ENCODE results near the gene FBXO5.
"Not testable (repeated sequence)": the region's sequence is repeated elsewhere in the genome, so short reads cannot be mapped to it uniquely, and the experiment has no call there.

The FBXO5 gene

DNA sequence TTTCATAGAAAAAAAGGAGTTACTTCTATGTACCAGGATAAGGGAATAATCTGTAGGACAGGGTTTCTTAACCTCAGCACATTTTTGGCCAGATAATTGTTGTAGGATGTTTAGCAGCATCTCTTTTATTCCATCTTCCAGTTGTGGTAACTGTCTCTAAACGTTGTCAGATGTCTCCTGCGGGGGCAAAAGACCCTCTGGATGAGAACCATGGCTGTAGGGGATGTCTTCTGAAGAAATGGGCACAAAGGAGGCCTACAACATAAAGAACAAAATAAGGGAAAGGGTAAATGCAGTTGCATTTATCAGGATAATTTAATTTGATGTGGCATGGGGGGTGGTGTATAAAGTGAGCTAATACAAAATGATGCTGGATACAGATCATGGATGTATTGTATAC is 4.1 kb upstream of the FBXO5 start:
- DNase-seq: no peak

DNA sequence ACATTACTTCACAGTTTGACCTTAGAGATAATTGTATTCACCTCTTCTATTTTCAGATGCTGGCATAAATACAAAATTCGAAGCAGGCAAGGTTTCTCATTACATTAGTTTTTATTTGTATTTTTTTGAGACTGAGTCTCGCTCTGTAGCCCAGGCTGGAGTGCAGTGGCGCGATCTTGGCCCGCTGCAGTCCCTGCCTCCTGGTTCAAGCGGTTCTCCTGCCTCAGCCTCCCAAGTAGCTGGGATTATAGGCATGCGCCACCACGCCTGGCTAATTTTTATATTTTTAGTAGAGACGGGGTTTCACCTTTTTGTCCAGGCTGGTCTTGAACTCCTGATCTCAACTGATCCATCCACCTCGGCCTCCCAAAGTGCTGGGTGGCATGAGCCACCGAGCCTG is 2.5 kb upstream of the FBXO5 start:
- DNase-seq: not testable (repeated sequence)

DNA sequence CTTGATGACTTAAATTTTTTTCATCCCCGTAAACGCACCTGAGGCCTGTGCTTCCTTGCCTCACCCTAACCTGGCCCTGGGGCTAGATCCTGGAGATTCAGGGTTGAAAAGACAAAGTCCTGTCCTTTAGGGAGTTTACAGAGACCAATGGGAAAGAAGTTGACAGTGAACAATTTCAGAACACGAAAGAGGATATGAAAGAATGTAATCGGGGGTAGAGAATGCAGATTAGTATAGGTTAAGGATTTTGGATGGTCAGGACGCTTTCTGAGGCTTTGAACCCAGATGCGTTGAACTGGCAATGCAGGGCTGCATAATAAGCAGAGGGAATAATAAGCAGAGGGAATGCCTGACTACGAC is 1.7 kb upstream of the FBXO5 start:
- DNase-seq: no peak

DNA sequence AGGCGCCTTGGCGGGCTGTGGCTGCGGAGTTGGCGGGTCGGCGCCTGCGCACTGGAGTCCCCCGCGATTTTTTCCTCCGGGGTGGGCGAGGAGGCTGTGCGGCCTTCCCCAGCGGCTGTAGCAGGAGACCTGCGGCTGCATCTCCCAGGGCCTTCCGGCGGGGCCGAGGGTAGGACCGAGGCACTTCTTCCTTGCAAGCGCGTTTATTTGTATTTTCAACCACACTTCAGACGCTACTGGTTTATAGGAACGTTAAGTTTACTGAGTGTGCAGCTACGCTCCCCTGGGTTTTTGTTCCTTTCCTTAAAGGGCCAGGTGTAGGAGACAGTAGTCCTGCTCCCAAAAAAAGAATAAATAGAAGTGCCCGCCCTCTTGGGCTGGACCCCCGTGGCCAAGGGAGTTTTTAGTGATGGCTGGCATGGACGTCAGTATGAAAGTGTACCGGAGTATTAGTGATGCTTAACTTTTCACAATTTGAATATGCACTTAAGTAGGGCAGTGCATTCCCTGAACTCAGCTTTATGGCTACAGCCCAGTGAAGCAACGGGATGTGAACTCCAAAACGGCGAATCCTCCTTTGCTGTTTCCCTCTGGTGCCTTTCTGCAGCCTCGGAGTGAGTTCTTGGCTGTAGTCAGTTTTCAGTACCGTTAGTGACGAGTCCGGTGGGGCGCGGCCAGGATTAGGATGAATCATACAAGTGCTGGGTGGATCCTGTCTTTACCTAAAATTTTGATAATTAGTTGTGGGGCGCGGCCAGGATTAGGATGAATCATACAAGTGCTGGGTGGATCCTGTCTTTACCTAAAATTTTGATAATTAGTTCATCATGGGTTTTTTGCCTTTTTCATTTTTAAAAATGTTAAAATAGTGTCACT is 1.0 kb upstream of the FBXO5 start:
- DNase-seq: no peak

DNA sequence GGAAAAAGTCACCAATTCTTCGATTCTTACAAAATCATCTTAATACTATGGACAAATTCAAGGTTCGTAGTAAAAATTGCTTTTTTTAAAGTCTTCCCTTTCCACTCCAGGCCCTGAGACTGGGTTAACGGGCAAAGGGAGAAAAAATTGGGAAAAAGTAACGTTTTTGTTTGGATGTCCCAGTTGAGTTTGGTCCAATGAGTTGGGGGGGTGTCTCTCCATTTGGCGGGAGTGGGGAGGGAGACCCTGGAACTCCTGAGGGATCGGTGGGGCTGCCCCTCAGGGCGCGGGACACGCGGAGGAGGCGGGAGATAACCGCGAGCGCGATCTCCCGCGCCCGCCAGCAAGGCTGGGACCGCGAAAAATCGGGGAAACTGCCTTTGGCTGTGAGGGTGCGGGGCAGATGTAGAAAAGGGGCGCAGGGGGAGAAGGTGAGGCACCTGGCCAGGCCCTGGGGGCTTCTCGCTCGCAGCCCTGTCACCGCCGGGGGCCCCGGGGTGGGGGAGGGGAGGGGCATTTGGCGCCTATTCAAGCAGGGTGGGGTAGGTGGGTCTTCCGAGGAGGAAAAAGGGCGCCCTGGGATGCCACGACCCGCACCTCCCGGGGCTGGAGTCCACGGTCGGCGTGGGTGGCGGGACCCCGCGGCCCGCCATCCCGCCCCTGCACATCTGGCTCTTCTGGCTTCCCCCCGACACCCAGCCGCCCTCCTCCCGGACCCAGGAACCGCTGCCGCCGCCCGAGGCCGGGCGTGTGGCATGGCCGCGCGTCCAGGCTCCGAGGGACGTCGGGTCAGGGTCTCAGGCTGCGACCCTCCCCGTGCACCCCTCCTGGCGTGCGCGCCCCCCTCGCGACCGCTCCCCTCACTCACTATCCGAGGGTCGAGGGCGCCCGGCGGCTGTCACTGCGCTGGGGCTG is 595 bp downstream of the FBXO5 start:
- no peak for DNase-seq

DNA sequence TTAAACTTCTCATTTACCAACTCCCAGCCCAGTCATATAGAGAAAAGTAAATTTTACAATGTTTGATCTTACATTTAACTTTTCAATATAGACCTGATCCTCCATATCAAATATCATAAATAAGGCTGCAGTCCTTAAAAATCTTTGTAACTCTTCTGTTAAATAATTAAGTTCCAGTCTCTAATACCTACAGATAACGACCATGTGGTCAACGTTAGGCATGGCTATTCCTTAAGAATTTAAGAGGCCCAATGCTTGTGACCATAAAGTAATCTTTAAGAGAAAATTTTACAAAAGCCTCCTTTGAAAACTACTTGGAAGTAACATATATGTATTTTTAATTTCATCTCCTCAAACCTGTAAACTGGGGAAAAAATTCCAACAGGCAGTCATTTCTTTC is 1.6 kb downstream of the FBXO5 start:
- no peak for DNase-seq

DNA sequence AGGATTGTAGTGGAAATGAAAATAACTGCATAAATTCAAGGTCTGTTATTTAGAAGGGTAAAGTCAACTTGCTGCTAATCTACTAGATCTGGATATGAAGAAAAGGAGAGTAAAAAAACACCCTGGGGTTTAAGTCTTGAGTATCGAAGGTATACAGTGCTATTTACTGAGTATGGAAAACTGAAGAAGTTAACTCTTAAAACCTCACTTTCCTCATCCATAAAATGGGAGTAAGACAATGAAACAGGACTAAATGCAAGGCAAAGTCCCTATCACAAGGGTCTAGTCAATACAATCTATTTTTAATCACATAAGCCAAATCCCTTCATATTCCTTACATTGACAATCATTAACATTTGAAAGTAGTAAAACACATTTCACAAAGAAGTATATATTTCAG is 2.2 kb downstream of the FBXO5 start:
- DNase-seq: no peak

DNA sequence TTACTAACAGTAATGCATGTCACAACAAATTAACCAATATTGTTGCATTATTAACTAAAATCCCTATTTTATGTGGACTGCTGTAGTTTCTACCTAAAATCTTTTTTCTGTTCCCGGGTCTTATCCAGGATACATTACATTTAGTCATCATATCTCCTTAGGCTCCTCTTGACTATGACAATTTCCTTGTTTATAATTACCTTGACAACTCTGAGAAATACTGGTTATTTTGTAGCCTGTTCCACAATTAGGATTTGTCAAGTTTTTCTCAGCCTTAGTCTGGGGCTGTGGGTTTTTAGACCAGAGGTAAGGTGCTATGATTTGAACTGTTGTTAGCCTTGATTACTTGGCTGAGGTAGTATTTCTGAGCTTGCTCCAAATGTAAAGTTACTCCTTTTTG is 3.7 kb downstream of the FBXO5 start:
- no peak for DNase-seq

DNA sequence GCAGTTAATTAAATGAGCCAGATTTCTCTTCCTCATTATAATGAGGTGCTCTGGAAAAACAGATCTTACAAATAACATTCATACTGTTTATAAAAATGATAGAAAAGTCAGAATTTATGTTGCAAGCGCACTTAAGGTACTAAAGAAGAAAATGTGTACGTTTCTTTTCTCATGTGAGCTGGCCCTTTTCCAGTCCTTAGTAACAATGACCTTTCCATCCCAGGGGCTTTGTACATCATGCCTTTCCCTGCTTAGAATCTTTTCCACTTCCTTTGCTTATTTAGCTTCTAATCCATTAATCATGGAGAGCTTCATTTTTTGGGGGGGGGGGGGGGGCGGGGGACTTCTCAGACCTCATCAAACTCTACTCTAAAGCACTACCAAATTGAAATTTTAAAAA is 4.8 kb downstream of the FBXO5 start:
- no peak for DNase-seq

DNA sequence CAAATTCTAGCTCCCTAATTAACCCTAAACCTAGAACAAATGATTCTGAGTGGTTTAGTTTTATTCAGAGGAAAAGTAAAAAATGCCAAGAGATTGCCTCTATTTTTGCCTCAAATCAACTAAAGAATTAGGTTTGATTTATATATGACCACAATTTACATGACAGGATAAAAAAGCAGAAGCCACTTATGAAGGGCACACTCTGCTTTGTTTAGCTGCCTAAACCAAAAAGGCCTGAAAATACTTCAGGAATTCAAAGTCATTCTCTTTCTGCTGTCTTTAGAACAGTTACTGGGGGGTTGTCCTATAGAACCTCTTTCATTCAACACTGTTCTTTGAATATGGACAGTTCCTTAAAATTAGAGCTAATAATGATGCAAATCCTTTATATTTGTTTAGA is 5.3 kb downstream of the FBXO5 start:
- no peak for DNase-seq

DNA sequence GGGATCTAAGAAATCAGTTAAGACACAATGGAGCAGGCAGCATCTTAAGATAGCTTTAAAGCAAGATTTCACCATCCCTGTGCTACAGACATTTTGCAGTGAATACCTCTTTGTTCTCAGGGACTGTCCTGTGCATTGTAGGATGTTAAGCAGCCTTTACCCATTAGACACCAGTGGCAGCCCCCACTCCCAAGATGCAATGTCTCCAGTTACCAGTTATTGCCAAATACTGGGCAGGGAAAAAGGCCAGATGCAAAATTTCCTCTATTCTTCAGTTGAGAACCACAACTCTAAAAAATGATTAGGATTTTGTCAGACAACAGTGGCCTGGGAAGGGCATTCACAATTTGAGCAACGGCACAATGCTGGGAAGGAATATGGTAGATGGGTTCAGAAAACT is 6.1 kb downstream of the FBXO5 start:
- DNase-seq: no peak

DNA sequence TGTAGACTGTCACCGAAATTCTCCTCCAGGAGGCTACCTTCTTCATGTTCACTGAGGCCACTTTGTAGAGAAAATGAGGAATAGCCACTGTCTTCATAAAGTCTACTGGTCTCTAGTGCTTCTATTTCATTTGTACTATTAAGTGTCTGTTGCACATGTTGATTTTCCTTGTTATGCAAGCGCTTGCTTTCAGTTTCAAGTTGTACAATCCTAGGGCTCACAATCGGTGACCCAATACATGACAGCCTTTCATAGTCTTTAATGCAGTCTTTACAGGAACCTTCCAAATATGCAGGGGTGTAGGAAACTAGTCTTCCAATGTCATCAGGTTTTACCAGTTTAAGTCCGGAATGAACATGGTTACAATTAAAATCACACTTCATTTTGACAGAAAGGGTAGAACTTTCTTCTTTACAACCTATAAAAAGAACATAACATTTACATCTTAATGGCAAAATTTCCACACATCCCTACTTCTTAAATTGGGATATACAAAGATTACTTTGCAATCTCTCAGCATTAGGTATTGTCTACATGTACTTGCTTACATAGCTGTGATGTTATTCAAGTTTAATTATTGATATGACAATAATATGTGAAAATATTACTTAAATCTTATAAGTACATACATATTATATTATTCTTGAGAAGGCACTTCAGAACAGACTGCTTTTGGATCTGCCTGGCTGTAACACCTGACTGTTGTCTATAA is 7.5 kb downstream of the FBXO5 start:
- no peak for DNase-seq

DNA sequence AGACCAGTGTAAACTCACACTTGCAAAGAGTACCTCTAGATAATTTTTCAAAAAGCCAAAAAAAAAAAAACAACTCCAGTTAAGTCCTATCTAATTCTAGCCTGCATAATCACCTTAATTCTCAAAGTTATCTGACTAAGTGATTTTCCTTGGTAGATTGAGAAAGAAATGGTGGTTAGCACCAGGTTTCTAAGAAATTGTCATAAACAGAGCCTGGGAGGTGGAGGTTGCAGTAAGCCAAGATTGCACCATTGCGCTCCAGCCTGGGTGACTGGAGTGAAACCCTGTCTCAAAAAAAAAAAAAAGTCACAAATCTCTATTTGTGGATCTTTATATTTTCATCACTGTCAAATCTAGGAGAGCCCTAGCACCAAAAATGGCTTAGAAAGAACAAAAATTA is 8.9 kb downstream of the FBXO5 start:
- no peak for DNase-seq

DNA sequence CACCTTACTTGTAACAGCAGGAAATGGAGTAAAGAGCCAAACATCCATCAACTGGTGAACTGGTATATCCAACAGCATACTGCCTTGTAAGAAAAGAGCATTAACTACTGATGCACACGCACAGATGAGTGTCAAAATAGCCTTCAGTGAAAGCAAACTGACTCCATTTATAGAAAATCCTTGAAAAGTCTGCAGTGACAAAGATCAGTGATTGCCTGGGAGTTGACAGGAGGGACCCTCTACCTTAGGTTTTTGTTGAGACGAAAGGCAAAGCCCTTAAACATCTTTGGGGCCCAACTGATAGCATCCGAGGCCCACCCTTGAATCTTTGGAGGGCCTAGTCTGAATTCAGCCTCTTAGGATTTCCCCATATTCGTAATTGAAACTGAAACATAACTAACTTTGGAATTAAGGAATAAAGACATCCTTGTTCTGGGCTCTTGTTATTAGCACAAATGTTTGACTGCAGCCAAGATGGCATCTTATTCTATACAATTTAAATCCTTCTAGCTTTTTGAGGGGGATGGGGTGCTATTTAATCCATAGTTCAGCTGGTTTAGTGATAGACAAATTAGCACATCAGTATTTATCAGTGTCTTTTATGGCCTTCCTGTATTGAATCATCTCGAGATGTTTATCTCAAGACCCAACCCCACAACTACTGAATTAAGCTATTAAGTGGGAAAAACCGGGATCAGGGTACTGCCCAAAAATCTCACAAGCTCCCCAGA is 13.0 kb downstream of the FBXO5 start:
- DNase-seq: no peak

DNA sequence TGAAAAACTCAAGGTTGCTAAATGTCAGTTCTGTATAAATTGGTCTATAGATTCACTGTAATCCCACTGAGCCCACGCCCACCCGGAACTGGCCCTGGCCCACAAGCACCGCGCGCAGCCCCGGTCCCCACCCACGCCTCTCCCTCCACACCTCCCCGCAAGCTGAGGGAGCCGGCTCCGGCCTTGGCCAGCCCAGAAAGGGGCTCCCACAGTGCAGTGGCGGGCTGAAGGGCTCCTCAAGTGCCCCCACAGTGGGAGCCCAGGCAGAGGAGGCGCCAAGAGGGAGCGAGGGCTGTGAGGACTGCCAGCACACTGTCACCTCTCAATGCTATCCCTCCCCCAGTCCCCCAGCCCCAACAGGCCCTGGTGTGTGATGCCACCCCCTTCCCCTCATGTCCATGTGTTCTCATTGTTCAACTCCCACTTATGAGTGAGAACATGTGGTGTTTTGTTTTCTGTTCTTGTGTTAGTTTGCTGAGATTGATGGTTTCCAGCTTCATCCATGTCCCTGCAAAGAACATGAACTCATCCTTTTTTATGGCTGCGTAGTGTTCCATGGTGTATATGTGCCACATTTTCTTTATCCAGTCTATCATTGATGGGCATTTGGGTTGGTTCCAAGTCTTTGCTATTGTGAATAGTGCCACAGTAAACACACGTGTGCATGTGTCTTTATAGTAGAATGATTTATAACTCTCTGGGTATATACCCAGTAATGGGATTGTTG is 16.5 kb downstream of the FBXO5 start:
- not testable (repeated sequence) for DNase-seq

DNA sequence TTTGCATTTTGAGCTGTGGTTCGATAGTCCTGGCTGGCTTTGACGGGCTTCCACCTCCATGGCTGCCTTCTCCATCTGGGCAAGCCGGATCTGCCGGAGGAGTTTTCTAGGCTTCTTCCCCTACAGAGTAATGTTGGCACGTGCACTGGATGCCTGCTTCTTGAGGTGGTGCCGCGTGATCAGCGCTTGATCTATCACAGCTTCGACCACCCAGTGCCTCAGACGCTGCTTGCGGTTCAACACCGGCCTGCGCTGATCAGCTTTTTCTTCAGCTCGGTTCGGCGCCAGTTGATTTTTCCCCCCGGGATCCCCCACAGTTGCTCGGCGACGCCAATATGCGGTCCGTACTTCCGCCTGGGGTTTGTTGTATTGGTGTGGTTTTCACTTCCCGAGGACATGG is 23.5 kb downstream of the FBXO5 start:
- no peak for DNase-seq

DNA sequence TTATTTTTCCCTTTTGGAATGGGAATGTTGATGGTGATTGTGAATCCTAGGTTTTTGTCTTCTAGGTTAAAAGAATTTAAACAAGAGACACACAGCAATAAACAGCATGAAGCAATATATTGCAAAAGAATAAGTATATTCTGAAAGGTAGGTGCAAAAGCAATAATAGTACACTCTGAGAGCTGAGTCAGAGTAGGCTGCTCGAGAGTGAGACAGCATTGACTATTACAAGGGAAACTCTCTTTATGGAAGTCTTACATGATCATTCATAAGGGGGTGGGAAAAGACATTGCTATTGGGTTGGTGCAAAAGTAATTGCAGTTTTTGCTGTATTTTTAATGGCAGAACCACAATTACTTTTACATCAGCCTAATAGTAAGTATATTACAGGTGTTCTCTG is 25.0 kb downstream of the FBXO5 start:
- no peak for DNase-seq

DNA sequence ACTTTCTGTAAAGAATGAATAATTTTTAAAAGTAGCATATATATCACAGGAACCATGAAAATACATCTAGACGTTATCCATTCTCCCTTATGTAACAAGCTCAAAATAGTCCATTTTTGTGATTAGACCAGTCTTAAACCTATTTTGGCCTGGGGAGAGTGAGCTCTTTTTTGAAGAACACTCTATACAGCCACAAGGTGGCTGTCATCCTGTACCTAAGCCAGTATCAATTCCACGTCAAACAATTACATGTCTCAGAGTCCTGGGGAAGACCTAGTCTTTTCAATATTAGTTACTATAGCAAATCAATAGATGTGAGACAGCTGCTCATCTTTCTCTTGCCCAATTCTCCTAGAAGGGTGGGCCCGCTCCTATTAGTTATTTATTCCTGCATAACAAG is 28.4 kb downstream of the FBXO5 start:
- no peak for DNase-seq

DNA sequence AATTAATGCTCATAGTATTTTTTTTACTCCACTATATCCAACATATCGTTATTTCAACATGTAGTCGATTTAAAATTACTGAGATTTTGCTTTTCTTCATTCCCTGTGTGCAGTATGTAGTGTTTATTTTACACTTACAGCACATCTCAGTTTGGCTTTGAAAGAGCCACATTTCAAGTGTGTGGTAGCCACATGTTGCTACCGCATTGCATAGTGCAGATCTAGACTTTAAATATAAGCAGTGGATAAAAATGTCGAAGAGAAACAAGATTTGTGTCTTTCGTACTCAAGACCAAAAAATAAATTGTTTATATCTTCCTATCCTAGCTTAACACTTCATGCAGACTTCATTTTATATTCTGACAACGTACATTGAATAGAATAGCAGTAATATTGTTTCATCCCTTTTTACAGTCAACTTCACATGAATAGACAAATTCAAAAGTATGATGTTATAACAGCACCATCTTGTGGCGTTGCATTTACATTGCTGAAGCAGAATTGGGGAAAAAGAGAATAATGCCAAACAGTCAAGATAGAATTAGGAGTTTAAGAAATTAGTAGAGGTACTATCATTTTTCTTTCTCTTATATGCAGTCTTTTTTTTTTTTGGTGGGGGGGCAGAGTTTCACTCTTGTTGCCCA is 29.9 kb downstream of the FBXO5 start:
- DNase-seq: no peak

DNA sequence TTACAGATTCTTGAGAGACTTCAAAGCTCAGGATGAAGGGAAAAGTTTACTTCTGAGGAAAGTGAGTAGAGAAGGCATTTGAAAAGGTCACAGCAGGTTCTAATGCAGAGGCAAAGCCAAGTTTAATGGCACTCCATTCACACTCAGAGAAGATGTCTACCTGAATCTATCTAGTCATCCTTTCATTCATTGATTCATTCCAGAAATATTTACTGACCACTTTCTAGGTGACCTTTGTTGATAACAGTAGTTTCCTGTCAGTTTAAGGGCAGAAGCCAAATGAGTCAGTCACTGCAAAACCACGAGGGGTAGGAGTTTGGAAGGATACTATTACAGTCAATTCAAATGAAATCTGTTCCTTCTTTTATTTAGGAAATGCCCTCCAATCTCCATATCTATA is 30.8 kb downstream of the FBXO5 start:
- DNase-seq: no peak

DNA sequence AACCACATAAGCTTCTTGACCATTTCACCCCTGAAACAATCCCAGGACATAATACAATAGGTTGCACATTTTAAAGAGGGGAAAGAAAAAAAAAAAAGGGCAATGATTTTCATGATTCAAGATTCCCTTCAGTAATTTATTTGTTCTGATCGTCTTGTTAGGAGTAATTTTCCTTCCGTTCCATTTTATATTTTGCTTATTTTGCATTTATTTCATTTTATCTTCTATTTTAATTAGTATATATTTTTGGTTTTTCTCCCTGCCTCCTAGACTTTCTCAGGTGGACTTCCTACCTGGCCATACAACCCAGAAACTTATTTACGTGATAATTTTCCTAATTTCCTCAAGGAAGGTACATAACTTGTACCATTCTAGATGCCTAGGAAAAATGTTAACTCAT is 32.6 kb downstream of the FBXO5 start:
- DNase-seq: no peak
